Measurements from ENCODE around the gene NT5DC3.

The NT5DC3 gene

DNA sequence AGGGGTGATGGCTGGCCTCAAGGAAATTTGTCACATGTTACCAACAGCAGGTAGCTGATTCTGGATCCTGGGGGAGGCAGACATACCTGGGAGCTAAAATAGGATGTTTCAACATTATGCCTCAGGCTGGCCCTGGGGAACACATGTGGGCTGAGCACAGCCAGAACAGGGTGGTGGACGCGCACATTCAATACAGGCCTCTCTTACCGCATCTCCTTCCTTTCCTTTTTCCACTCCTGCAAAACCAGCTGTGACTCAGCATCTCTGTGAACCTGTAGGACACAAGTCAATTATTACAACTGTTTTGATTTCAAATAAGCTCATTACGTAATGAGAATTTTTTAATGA lies 61.0 kb downstream of the NT5DC3 start:
- no peak for DNase-seq

DNA sequence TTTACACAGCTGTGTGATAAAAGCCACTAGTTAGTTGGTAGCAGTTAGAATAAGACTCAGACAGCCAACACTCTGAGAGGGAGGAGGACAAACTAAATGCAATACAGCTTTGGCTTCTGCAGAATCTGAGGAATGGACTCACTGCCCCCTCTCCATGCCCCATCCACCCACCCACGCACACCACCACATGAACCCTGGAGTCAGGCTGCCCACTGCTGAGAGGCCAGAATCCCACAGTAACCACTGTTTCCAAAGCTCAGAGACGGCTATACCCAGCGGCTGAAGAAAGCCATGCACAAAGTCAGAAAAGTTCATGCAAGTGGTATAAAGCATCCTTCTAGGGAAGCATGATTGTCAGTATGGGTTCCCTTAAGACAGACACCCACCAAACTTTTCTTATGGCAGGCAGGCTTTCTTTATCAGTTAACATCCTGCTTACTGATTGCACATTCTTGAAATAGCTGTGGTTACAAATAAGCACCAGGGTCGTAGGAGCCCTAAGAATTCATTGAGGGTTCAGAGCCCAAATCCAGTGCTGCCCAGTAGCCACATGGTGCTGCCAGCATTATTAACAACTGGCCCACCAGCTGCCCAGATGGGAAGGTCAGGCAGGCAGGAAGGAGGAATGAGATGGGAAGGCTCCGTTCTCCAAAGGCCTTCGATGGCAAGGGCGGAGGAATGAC lies 61.5 kb downstream of the NT5DC3 start:
- no peak for DNase-seq

DNA sequence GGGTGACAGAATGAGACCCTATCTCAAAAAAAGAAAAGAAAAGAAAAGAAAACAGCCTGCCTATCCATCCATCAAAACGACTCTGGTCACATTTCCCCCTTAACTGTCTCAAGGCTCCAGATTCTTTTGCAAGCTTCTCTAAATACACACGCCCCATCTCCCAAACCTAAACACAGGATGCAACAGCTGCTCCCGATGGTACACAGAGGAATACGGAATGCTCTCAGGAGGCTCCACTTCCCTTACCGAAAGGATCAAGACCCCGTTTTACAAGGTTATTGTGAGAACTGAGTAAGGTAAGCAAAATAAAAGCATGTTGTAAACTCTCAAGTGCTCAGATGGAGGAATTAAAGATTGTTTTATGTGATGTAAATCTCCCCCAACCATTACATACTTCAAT lies 62.3 kb downstream of the NT5DC3 start:
- DNase-seq = no peak

DNA sequence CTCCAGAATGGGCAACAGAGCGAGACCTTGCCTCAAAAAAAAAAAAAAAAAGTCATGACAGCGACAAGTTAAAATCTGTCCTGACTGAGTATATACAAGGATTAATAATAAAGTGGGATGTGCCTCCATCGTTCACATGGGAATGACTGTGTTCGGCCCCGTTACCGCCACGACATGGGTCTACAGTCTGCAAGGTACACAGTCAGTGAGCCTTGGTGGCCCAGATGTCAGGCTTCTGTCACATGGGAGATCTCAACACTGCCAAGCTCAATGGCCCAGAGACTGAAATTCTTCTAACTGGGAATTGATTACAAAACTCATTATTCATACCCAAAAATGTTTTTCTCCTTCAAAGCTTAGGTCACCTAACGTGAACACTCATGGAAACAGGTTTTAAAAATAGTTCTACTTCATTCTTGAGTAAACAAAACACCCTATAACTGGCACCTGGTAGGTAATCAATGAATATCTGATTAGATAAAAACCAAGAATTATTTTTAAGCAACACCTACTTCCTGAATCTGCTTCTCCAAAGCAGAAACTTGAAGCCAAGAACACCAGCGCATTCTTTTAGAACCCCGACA lies 66.0 kb downstream of the NT5DC3 start:
- no peak for DNase-seq

DNA sequence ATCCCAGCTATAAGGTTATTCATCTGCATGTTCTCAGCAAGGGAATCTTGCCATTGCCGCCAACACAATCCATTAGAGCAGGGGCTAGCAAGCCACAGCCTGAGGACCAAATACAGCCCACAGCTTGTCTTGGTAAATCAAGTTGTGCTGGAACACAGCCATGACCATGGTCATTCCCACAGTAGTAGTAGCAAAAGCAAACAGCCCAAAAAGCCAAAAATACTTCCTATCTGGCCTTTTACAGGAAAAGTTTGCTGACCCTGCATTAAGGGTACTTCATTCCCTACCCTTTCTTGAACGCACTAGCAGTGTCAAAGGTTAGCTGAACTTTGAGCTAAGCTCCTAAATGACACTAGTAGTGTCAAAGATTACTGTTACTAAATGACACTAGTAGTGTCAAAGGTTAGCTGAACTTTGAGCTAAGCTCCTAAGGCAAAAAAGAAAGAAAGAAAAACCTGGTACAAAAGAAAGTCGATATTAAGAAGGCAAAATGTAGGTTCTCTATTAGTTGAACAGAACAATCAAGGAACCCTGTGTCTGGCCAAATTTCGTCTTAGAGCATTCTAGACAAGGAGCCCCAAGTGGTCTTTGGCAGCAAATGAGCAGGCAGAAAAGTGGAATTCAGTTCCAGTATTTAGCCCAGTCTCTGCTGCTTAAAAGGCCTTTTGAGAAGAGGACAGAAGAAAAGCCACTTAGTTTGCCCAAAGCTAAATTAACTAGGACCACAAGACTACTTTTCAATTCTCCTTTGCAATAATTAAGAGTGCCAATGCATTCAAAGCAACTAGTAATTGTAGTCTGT lies 67.7 kb downstream of the NT5DC3 start:
- no peak for DNase-seq

DNA sequence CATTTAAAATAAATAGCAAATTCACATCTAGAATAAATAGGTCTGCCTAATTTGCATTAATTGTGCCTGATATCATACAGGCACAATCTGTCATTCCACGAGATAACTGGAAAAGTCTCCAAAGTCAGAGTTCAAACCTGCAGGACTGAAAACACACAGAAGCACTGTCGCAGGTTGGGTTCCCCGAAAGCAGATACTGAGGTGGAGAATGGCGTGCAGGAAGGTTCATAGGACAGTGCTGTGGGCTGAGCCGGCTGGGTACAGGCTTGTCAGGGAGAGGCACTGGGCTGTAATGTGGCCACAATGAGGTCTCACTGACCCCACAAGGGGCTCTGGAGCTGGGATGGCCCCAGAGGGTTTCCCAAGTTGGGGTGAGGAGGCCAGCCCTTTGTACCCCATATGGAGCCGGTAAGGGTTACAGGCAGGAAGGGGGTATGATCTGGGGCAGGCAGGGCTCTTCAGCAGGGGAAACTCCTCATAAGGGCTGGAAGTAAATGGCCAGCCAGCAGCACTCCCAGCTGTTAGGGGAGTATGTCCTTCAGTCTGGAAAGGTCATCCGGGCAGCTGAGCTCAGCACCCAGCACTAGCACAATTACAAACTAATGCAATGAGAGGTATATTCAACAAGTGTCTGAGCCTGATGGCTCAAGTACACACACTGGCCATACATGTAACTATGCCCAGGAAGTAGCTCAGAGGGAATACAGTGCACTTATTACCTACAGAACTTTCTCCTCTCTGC lies 68.5 kb downstream of the NT5DC3 start:
- no peak for DNase-seq

DNA sequence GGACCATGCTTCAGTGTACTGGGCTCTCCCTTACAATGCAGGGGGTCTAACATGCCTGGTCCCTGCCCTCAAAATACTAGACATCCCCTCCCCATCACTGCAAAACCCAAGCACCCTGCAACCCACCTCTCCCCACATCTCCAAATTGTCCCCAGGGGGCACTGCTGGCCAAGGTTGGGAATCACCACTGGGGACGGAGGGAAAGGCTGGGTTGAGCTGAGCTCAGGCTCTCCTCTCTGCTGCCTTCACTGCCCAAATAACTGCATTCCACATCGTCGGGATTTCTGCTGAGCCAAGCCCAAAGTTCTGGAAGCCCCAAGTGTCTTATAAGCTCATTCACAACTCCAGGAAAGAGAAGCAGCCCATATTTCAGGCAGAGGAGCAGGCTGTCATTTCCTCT lies 69.6 kb downstream of the NT5DC3 start:
- no peak for DNase-seq

DNA sequence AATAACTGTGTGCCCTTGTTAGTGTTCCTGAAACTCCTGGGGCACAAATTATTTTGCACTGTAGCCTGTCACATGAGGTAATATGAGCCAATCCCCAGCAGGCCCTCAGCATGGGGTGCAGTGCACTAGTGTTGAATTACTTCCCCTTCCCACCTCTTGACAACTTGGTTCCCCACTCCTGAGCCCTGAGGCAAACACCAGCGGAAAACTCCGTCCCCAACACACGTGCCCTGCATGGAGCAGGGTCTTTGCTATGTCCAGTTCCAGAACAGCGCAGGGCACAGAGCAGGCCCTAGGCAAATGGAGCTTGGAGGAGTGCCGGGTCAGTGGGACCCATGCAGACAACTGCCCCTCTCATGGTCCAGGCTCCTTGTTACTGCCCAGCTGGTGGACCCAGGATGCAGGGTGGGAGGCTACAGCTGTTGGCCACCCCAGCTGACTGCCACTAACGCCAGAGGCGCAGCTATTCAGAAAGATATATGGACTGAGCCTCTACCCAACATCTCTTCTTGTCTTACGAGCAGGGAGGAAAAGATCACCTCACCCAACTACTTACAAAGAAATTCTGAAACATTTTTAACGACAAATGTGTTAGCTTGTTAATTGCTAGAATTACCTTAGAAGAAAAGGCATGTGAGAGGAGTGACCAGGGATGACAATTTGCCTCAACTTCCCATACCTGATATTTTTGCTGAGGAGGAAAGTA lies 71.6 kb downstream of the NT5DC3 start:
- no peak for DNase-seq

DNA sequence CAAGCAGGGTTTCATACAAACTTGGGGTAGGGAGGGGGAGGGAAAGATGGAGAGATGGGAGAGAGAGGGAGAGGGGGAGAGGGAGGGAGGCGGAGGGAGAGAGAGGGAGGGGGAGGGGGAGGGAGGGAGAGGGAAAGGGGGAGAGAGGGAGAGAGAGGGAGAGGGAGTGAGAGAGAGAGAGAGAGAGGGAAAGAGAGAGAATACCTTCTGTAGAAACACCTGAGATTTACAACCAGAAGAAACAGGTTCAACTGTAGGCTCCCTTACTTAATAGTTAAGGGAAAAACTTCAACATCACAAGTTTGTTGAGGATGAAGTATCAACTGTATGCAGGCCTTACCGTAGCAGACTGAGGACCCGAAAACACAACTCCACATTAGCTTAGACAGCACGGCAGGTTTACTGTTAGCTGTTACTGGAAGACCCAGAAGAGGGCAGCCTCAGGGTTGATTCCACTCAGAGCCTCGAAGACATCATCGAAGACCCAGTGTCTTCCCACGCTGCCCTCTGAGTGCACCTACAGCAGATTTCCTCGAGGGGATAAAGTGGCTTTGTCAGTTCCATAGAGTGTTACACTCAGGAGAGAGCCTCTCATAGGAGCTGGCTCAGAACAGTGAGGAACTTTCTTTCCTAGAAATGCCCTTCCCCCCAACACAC lies 72.4 kb downstream of the NT5DC3 start:
- no peak for DNase-seq

DNA sequence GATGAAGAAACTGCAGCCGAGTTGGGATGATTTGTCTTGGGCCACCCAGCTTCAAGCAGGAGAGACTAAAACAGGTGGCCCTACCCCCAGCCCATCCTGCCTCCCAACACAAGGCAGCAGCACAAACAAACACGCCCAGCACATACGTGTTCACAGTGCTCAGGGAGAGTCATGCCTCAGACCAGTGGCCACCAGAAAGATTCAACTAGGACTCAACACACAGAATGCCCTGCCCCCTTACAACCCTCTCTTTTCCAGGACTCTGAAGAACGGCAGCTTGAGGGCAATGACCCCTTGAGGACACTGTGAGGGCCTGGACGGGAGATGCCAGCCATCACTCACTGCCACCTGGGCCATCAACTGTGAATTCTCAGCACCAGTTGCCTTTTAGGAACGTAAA lies 75.0 kb downstream of the NT5DC3 start:
- no peak for DNase-seq

DNA sequence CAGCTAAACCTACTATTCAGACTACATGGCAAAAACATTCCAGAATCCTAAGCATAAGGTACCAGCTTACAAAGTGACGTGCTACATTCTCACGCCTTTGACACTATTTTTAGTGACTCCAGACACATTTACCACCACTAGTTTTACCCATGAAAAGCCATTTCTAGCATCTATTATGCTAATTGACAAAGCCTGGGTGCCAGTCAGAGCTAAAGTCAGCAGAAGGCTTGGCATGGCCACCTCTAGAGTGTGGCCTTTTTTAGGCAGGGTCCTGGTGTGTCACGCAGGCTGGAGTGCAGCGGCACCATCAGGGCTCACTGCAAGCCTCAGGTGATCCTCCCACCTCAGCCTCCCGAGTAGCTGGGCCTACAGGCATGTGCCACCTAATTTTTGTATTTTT lies 75.7 kb downstream of the NT5DC3 start:
- DNase-seq = no peak

DNA sequence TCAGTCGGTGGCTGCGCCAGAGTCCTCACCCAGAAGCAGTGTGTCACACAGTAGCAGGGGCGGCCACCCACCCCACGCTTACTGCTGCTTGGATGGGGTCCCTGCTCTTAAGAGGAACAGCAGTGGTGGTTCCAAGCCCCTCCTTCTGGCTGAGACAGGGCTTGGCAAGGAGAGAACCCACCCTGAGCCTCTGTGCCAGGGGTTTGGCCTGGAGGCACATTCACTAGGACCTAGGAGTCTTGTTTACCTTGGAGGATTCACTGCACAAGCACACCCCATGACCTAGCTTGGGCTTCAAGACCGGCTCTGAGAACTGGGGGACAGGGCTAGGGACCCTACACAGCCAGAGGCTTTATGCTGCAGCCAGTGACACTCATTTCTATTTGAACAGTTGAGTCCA lies 78.6 kb downstream of the NT5DC3 start:
- no peak for DNase-seq

DNA sequence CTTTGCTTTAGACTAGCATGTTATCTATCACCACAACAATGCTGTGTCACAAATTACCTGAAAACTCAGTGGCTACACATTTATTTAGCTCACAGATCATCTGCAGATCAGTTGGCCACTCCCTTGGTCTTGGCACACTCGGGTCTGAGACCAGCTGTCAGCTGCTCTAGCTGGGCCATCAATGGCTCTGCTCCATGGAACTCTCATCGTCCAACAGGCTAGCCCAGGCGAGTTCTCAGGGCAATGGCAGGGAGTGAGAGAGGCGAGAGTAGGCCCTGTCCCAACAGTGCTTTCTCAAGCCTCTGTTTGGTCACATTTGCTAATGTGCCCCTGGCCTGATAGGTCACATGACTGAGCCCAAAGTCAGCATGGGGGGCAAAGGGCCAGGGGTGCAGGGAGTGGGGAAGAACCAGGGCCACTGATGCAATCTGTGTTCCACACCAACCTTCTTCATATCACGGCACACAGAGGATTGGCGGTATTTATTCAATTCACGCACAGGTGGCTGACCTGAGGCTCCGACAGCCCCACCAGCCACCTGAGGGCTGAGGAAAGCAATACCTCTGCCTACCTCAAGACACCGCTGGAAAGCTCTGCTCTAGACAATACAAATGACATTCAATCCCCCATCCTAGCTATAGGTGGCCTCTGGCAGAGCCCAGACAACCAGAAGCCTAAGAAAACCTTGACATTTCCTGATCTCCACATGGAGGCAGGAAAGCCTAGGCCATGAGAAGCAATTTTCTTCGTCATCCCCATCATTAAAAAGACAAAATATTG lies 82.5 kb downstream of the NT5DC3 start:
- DNase-seq = no peak

DNA sequence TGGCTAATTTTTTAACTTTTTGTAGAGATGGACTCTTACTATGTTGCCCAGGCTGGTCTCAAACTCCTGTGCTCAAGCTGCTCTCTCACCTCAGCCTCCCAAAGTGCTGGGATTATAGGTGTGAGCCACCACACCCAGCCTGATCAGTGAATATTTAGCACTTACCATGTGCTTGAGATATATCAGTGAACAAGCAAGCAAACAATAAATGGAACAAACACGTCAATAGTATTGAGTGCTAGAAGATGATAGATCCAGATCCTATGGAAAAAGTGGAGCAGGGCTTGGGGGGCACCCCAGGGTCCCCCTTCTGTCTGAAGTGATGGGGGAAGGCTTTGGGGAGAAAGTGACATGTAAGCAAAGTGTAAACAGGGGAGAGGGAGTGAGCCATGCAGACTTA lies 83.8 kb downstream of the NT5DC3 start:
- no peak for DNase-seq

DNA sequence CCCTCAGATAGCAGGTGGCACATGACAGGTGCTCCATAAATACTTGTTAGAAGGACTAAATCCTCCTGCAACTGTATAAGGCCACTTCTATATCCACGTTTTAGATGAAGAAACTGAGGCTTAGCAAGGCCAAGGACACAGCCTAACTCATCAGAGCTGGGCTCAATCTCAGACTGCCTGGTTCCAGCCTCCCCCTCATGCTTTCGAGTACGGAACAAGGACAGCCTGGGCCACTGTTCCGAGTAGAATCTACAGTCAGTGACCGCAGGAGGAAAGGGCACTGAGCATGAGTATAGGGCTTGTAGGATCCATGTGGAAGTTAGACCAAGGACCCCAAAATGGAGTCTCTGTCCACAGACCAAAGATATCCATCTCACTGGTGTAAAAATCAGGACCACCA lies 84.6 kb downstream of the NT5DC3 start:
- DNase-seq = no peak

DNA sequence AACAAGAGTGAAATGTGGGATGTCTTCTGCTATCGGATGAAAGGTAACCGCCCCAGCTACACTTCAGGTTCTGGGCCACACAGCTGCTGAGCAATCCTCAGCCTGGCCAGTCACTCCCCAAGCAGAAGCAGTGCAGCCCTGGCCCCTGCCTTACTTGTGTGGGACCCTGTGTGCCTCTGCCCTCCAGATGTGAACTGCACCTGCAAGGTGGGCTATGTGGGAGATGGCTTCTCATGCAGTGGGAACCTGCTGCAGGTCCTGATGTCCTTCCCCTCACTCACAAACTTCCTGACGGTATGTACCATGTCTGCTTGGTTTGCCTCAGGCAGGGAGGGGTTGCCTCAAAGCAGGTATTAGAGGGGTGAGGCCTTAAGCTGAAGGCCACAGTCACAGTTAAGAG lies 85.6 kb downstream of the NT5DC3 start:
- no peak for DNase-seq

DNA sequence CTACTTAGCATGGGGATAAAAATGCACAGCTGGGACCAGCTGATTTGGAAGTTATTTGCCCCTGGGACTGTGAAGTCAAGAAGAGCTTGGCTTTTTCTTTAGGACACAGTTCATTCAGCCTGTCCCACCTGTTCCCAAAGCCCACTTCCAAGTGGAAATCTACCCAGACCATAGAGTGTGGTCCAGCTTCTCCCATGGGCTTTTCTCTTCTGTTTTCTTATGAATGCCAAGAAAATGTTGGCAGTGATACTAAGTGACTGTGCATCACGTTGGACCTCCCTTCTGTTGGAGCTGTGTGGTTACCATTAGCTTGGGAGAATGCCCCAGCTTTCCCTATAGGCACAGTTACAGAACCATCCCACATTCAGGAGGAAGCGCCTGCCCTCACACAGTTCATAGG lies 89.4 kb downstream of the NT5DC3 start:
- no peak for DNase-seq

DNA sequence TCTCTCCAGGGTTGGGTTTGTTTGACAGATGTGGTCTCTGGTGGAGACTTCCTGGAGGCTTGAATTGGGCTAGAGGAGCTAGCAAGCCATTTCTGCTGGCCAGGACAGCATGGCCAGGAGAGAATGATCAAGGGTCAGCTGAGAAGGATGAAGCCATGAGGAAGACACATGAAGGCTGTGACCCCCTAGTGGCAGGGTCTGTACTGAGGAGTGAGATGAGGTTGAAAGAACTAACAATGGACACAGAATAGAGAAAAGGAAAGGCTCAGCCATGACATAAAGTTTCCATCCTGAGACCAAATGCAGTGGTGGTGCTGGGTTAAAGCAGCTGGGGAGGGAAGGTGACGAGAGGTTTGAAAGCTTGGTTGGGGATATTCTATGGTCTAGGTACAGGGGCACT lies 89.9 kb downstream of the NT5DC3 start:
- DNase-seq = no peak

DNA sequence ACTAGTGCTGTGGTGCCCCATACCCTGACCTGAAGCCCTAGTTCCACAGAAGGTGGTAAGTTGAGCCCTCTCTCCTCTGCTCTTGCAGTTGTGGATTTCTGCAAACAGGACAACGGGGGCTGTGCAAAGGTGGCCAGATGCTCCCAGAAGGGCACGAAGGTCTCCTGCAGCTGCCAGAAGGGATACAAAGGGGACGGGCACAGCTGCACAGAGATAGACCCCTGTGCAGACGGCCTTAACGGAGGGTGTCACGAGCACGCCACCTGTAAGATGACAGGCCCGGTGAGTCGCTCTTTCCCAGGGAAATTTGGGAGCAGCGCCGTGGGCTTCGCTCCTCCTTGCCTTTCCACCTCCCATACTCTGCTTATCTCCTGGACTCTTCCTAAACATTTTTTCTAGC lies 92.2 kb downstream of the NT5DC3 start:
- DNase-seq = no peak

DNA sequence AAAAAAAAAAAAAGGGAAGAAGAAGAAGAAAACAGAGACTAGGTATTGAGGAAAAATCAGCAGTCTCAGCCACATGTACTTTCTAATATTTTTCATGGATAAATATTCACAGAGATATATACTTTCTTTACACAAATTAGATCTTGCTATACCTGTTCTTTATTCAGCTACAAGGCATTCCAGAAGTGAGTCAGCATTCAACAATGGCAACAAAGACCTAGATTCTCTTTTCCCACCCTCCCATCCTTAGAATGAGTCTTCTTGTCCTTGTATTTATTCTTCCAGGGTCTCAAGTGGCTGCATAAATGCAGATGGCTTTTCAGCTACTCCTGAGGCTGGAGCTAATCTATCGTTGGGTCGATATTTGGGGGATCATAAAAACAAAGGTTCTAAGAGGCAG lies 93.0 kb downstream of the NT5DC3 start:
- no peak for DNase-seq

DNA sequence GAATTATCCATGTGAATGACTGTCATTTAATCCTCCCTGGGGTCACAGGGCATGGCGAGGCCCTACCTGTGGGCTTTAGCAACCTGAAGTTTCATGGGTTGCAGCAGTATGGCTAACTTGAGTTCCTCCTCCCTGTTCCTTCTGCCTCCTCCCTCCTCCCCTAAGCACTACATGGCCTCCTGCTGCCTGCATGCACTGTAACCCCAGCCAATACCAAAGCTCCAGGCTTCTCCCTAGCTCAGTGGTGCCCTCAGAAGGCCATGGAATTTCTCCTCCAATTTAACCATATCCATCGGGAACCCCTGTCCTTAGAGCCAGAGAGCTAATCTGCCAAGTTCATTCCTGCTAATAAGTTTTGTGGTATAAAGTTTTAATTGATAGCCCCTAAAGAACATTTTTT lies 95.1 kb downstream of the NT5DC3 start:
- no peak for DNase-seq

DNA sequence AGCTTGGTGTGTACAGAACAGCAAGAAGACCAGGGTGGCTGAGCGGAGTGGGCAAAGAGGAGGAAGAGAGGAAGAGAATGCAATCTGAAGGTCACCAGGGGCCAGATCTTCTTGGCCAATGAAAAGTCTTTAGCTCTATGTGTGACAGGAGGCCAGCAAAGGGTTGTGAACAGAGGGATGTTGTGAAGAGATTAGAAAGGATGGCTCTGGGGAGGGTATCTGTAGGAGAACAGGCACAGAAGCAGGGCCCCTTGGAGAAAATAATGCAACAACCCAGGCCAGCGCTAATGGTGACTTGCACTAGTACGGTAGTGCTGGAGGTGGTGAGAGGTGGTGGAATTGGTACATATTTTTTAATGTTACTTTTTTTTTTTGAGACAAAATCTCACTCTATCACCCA lies 97.2 kb downstream of the NT5DC3 start:
- DNase-seq = no peak

Measured in CD4-positive, alpha-beta T cell treated with Interleukin-12 subunit alpha and Interleukin-12 subunit beta, for 1 hour (primary cell).